ENCODE measurements around the gene CLCN2.

DNA sequence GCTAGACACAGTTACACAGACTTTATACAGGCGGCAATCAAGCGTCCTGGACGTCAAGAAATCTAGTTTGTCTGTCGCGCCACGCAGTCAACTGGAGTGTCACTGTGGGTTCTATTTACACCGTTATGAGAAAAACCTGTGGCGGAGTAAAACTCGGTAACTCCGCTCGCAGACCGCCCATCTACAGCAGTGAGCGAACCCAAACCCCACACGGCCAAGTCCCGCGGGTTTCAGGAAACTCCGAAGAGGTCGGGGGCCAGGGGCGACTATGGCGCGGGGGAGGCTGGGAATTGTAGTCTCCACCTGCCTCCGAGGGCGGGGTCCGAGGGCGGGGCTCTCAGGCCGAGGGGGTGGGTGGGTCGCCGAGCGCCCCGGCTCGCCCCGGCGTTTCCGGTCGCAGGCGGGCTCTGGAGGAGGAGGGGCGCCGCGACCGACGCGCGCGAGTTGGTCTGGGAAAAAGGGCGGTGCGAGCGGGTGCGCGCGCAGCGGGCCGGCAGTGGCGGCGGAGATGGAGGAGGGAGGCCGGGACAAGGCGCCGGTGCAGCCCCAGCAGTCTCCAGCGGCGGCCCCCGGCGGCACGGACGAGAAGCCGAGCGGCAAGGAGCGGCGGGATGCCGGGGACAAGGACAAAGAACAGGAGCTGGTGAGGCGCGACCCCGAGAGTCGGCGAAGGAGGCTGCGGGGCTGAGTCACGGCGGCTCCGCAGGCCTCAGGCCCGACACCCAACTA is 62.5 kb downstream of the CLCN2 start, which contains the start of gene PSMD2:
- TF ChIP-seq POLR2A (IDR thresholded peaks at IDR 0.05) = peak; percentile 25 to 76
- TF ChIP-seq, protein P1, sequence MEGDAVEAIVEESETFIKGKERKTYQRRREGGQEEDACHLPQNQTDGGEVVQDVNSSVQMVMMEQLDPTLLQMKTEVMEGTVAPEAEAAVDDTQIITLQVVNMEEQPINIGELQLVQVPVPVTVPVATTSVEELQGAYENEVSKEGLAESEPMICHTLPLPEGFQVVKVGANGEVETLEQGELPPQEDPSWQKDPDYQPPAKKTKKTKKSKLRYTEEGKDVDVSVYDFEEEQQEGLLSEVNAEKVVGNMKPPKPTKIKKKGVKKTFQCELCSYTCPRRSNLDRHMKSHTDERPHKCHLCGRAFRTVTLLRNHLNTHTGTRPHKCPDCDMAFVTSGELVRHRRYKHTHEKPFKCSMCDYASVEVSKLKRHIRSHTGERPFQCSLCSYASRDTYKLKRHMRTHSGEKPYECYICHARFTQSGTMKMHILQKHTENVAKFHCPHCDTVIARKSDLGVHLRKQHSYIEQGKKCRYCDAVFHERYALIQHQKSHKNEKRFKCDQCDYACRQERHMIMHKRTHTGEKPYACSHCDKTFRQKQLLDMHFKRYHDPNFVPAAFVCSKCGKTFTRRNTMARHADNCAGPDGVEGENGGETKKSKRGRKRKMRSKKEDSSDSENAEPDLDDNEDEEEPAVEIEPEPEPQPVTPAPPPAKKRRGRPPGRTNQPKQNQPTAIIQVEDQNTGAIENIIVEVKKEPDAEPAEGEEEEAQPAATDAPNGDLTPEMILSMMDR (IDR thresholded peaks at IDR 0.05) = no peak
